HG02642 (cell line): Measurements from ENCODE around the gene OLFML1.

Experiments used
- ATAC-seq: cut with Tn5 transposase; IDR thresholded peaks from one replicate; pipeline ENCODE4 v1.9.1; 2021; ENCODE audit warnings: mild to moderate bottlenecking; ENCODE audit not compliant: unreplicated experiment, poor library complexity

The OLFML1 gene

GRCh38 chr11:7471071-7471470 lies 14.2 kb upstream of the OLFML1 start:
- no peak for ATAC-seq

GRCh38 chr11:7473717-7474116 lies 11.6 kb upstream of the OLFML1 start:
- peak; percentile 95 for ATAC-seq

GRCh38 chr11:7480113-7480512 lies 5.2 kb upstream of the OLFML1 start:
- ATAC-seq: no peak

GRCh38 chr11:7484131-7484530 lies 1.2 kb upstream of the OLFML1 start:
- ATAC-seq: no peak

GRCh38 chr11:7484645-7485044 lies 661 bp upstream of the OLFML1 start:
- no peak for ATAC-seq

GRCh38 chr11:7486098-7486780 lies 933 bp downstream of the OLFML1 start:
- ATAC-seq: no peak

GRCh38 chr11:7486781-7487140 lies 1.5 kb downstream of the OLFML1 start:
- ATAC-seq: no peak

GRCh38 chr11:7487360-7487759 lies 2.1 kb downstream of the OLFML1 start:
- no peak for ATAC-seq

- ATAC-seq: no peak
Measured at GRCh38 chr11:7488681-7489080, 3.4 kb downstream of the OLFML1 start.

GRCh38 chr11:7489376-7489775 lies 4.1 kb downstream of the OLFML1 start:
- no peak for ATAC-seq

GRCh38 chr11:7490054-7490453 lies 4.7 kb downstream of the OLFML1 start:
- ATAC-seq: no peak

- ATAC-seq: no peak
Measured at GRCh38 chr11:7490535-7490934, 5.2 kb downstream of the OLFML1 start.

- ATAC-seq: no peak
Measured at GRCh38 chr11:7492253-7492652, 6.9 kb downstream of the OLFML1 start.

GRCh38 chr11:7493670-7494069 lies 8.4 kb downstream of the OLFML1 start:
- ATAC-seq: no peak

- no peak for ATAC-seq
Measured at GRCh38 chr11:7494086-7494745, 8.9 kb downstream of the OLFML1 start.

GRCh38 chr11:7495882-7496551 lies 10.7 kb downstream of the OLFML1 start:
- peak; percentile 88 for ATAC-seq

- ATAC-seq: no peak
Measured at GRCh38 chr11:7498193-7498592, 12.9 kb downstream of the OLFML1 start.

- no peak for ATAC-seq
Measured at GRCh38 chr11:7499081-7499480, 13.8 kb downstream of the OLFML1 start.

- ATAC-seq: no peak
Measured at GRCh38 chr11:7500251-7500650, 14.9 kb downstream of the OLFML1 start.

GRCh38 chr11:7501251-7501650 lies 15.9 kb downstream of the OLFML1 start:
- no peak for ATAC-seq

- ATAC-seq: peak; percentile 58
Measured at GRCh38 chr11:7501894-7502293, 16.6 kb downstream of the OLFML1 start.

- ATAC-seq: no peak
Measured at GRCh38 chr11:7506243-7506642, 20.9 kb downstream of the OLFML1 start.
